Testis (tissue), 3 donors: Measurements from ENCODE around the gene DDN. TPM values are rescaled to one million over a fixed set of nuclear protein-coding genes. Genes with fewer than 3 reads are reported as not detected.
A peak's percentile ranks its signal among the peaks of the same experiment; 100 is the strongest.

Source experiments
- DNase-seq: peaks from one replicate; pipeline ENCODE4 v3.0.0-alpha.2; 2019
- H3K27ac ChIP-seq, 2 donors: fragments of 200-600 bp; sonication (generic); one replicate each; pipeline ENCODE4 v1.5.1; 2019
- H3K27me3 ChIP-seq: fragments of 200-600 bp; sonication (generic); one replicate; pipeline ENCODE4 v1.5.1; 2019
- H3K36me3 ChIP-seq: fragments of 200-600 bp; sonication (generic); one replicate; pipeline ENCODE4 v1.5.1; 2017; ENCODE audit warnings: low read depth; ENCODE audit errors: missing control alignments
- H3K4me1 ChIP-seq: fragments of 200-600 bp; sonication (generic); one replicate; pipeline ENCODE4 v1.5.1; 2019
- H3K4me3 ChIP-seq, 2 donors: fragments of 200-600 bp; sonication (generic); one replicate each; pipeline ENCODE4 v1.5.1; 2017 to 2019
- H3K9me3 ChIP-seq: fragments of 200-600 bp; sonication (generic); one replicate; pipeline ENCODE4 v1.5.1; 2017
- CTCF ChIP-seq, 3 experiments: fragments of 450-650 bp in 2 of 3; fragments of 200-600 bp in 1 of 3; sonication (generic) in 1 of 3; IDR thresholded peaks; one replicate each; pipeline ENCODE4 v1.5.1; 2016 to 2019; ENCODE audit warnings: antibody characterized with exemption in 3 of 3, mild to moderate bottlenecking in 2 of 3, moderate library complexity in 1 of 3
- POLR2A ChIP-seq: fragments of 450-650 bp; IDR thresholded peaks from one replicate; pipeline ENCODE4 v1.6.1; 2017; ENCODE audit warnings: antibody characterized with exemption, mild to moderate bottlenecking, moderate library complexity
- WGBS, 2 donors: methylation state at CpG; one replicate each; pipeline ENCODE4 v1.1.5; 2018; 5-methylcytosine and 5-hydroxymethylcytosine counted together
- intact Hi-C: fragments of 100-400 bp; cut with DNase I; formaldehyde crosslinking; loops from one replicate; pipeline ENCODE4 v1.15.1; 2023; ENCODE audit warnings: low total_unique reads
- polyA plus RNA-seq: library from polyadenylated mRNA; stranded (reverse); fragments of 350-450 nt; fragmentation: Illumina TruSeq; extraction: RNeasy Lipid Tissue Mini Kit (QIAGEN cat#74804); gene quantifications from one replicate; pipeline ENCODE4 v1.2.3, GENCODE V29; 2014; ENCODE audit warnings: low read depth, low replicate concordance; ENCODE audit not compliant: insufficient read depth
- total RNA-seq, 2 donors: library from RNA; depleted of rRNA; stranded (reverse); fragments of >200 nt; gene quantifications; one replicate each; pipeline ENCODE4 v1.2.3, GENCODE V29; 2016

The DDN gene
- total and polyA plus RNA-seq, 3 donors from 2014 or later = 0.31 to 0.96 (median 0.55) TPM

GRCh38 chr12:48991247-48992050, 7.7 kb downstream of the DDN start:
- 72 to 76% methylated on average over 8 of the region's 8 CpGs for WGBS, 2 donors
- TF ChIP-seq CTCF (IDR thresholded peaks at IDR 0.05) (no peak), POLR2A (no peak)
- intact Hi-C loops = no loop called here

DNA sequence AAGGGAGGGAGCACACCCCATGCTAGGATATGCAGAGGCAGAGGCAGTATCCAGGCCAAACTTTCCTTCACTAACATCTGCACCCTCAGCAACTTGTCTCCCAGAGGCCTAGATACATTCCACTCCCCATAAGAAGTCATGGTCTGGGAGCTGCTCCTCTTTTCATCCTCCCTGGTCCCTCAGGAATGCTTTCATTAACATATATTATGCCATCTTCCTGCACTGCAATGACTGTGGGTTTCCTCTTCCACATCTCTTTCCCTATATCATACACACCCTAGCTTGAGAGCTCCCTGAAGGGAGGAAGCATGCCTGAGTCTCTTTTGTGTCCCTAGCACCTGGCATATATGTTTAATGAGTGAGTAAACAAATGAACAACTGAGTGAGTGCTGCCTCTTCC, 8.6 kb downstream of the DDN start:
- Histone ChIP-seq H3K4me1 (no peaks in the 10 kb centered on the region), H3K4me3 (no peak overlapping the region), H3K27ac (no peak overlapping the region), H3K9me3 (no peaks in the 10 kb centered on the region), H3K27me3 (no peaks in the 10 kb centered on the region), H3K36me3 (no peaks in the 10 kb centered on the region)
- no peak for DNase-seq
- TF ChIP-seq POLR2A (no peak), CTCF (IDR thresholded peaks at IDR 0.05) (no peak)
- intact Hi-C loops = no loop called here

More at GRCh38 chr12:48991247-48992050, 7.7 kb downstream of the DDN start:
- DNase-seq = no peak
- Histone ChIP-seq H3K9me3 (no peaks in the 10 kb centered on the region), H3K36me3 (no peaks in the 10 kb centered on the region), H3K4me1 (no peaks in the 10 kb centered on the region), H3K27me3 (no peaks in the 10 kb centered on the region), H3K27ac (no peak overlapping the region), H3K4me3 (no peak overlapping the region)

- Histone ChIP-seq H3K27ac (no peak overlapping the region), H3K36me3 (no peaks in the 10 kb centered on the region), H3K4me3 (no peak overlapping the region), H3K4me1 (no peaks in the 10 kb centered on the region), H3K9me3 (no peaks in the 10 kb centered on the region), H3K27me3 (no peaks in the 10 kb centered on the region)
- DNase-seq = peak; percentile 86
- TF ChIP-seq POLR2A (no peak), CTCF (IDR thresholded peaks at IDR 0.05) (peak; percentile 65 to 92 (median 65))
- WGBS, 2 donors = 22 to 31% methylated on average over 9 to 16 of the region's 16 CpGs
- intact Hi-C loops = no loop called here
These were observed 11.0 kb downstream of the DDN start for GRCh38 chr12:48988030-48988649.

DNA sequence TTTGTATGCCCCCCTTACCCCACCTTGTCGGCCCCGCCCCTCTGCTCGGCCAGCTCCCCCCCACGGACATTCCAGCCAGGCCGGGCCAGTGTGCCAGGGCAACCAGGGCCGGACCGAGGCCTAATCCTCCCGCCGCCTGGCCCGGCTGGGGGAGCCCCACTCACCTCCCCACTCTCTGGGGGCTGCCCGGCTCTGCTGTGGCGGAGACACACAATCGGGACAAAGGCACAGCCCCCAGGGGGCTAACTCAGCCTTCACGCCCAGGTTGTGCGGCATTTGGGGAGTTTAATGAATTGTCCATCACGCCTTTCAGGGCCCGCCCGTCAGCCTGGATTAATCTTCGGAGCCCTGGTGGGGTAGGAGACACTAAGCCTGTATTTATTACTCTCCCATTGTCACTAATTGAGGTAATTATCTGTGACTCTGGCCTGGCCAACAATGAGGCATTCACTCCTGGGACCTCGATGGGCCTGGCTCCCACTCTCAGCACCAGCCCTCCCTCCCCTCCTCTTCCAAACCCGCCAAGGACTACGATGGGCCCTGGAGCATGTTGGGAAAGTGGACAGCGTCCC, 12.4 kb downstream of the DDN start:
- H3K27me3 ChIP-seq = no peaks in the 10 kb centered on the region
- TF ChIP-seq CTCF (IDR thresholded peaks at IDR 0.05) (no peak), POLR2A (no peak)
- H3K27ac ChIP-seq = no peak overlapping the region
- intact Hi-C loops = no loop called here
- H3K4me1 ChIP-seq = no peaks in the 10 kb centered on the region
- H3K36me3 ChIP-seq = no peaks in the 10 kb centered on the region
- no peak for DNase-seq
- H3K4me3 ChIP-seq = no peak overlapping the region
- WGBS, 2 donors = 66 to 70% methylated on average over 8 to 23 of the region's 23 CpGs
- no peaks in the 10 kb centered on the region for H3K9me3 ChIP-seq
